ENCODE data around the gene DLG2.

- TF ChIP-seq REST (IDR thresholded peaks at IDR 0.05; ENCODE audit: insufficient read depth in 1 of 2, low read depth in 2 of 2, low read length in 2 of 2) (no peak), POLR2AphosphoS5 (IDR thresholded peaks at IDR 0.05; ENCODE audit: low read depth, low read length) (no peak)
Measured at GRCh38 chr11:83922318-83922717, 1704.8 kb downstream of the DLG2 start.
